GM12878 (cell line): ENCODE results near the gene SLC25A29. TPM values are rescaled to one million over a fixed set of nuclear protein-coding genes. Genes with fewer than 3 reads are reported as not detected.

ENCODE experiments used
- ATAC-seq: fragments of 200-7000 bp; cut with Tn5 transposase; 3 replicates; pipeline ENCODE4 v1.9.1; 2020; ENCODE audit warnings: mild to moderate bottlenecking, moderate library complexity
- BruUV-seq: library from RNA; stranded (reverse); fragments of 400-500 nt; replicated peaks from 2 replicates; lab custom pipeline; 2021; lab: Mats Ljungman, UMichigan
- CTCF ChIA-PET: fragments of 300-600 bp; sonication (Branson Sonifier 250); formaldehyde crosslinking; extraction: SDS; loops from one replicate; lab custom pipeline; 2021; ENCODE audit warnings: inconsistent platforms; lab: Yijun Ruan, JAX
- POLR2A ChIA-PET: fragments of 350-600 bp; formaldehyde crosslinking; extraction: SDS; loops from one replicate; lab custom pipeline; 2021; ENCODE audit warnings: inconsistent platforms; lab: Charles Lee
- RAD21 ChIA-PET: fragments of 300-600 bp; sonication (Branson Sonifier 250); formaldehyde crosslinking; loops from one replicate; lab custom pipeline; 2023; ENCODE audit warnings: antibody characterized with exemption; ENCODE audit not compliant: unreplicated experiment; lab: Charles Lee
- SMC1A ChIA-PET: fragments of 300-600 bp; sonication (Branson Sonifier 250); formaldehyde crosslinking; loops from one replicate; lab custom pipeline; 2023; ENCODE audit not compliant: unreplicated experiment, uncharacterized antibody; lab: Charles Lee
- DNase-seq: peaks from one replicate; pipeline ENCODE4 v3.0.0-alpha.2; 2011; ENCODE audit warnings: low read depth, low spot score
- FAIRE-seq: peaks from 3 replicates; lab custom pipeline; 2011; peaks lifted over from hg19 to GRCh38; lab: Jason Lieb, UNC
- H2AFZ ChIP-seq: 2 replicates; pipeline ENCODE4 v1.6.0; 2011; ENCODE audit warnings: low read depth, low read length, control low read depth; ENCODE audit not compliant: control insufficient read depth
- H3K27ac ChIP-seq: 2 replicates; pipeline ENCODE4 v1.5.1; 2011; ENCODE audit warnings: control low read depth; ENCODE audit not compliant: control insufficient read depth, insufficient read depth
- H3K27me3 ChIP-seq, 2 experiments: replicated peaks in 1 of 2; 2 replicates each; pipeline versions ENCODE4 v1.6.0 to v1.6.1; 2011; ENCODE audit warnings: low read length in 1 of 2; ENCODE audit not compliant: control insufficient read depth in 2 of 2, insufficient read depth in 2 of 2
- H3K36me3 ChIP-seq, 2 experiments: 2 replicates each; pipeline ENCODE4 v1.5.1; 2011; ENCODE audit warnings: low read length in 1 of 2; ENCODE audit not compliant: control insufficient read depth in 2 of 2, insufficient read depth in 2 of 2
- H3K4me1 ChIP-seq: 2 replicates; pipeline ENCODE4 v1.6.1; 2011; ENCODE audit warnings: mild to moderate bottlenecking, low read length, moderate library complexity, mixed read lengths; ENCODE audit not compliant: control insufficient read depth, insufficient read depth
- H3K4me2 ChIP-seq: 2 replicates; pipeline ENCODE4 v1.6.0; 2011; ENCODE audit warnings: control low read depth; ENCODE audit not compliant: control insufficient read depth, insufficient read depth
- H3K4me3 ChIP-seq: fragments of 200-600 bp; sonication (generic); 2 replicates; pipeline ENCODE4 v1.5.1; 2016
- H3K79me2 ChIP-seq: 2 replicates; pipeline ENCODE4 v1.6.0; 2011; ENCODE audit warnings: low read length; ENCODE audit not compliant: control insufficient read depth, insufficient read depth
- H3K9ac ChIP-seq: 2 replicates; pipeline ENCODE4 v1.8.0; 2011; ENCODE audit warnings: low read length, control low read depth, mixed read lengths; ENCODE audit not compliant: control insufficient read depth, insufficient read depth
- H3K9me3 ChIP-seq: replicated peaks from 3 replicates; pipeline ENCODE4 v1.5.1; 2011; ENCODE audit warnings: mild to moderate bottlenecking, low read length; ENCODE audit not compliant: control insufficient read depth, insufficient read depth
- H4K20me1 ChIP-seq: 2 replicates; pipeline ENCODE4 v1.6.0; 2011; ENCODE audit not compliant: control insufficient read depth, insufficient read depth
- CHD1 ChIP-seq: IDR thresholded peaks from 2 replicates; pipeline ENCODE4 v1.6.1; 2012; ENCODE audit warnings: low read depth, low read length, improper control_type of control experiment
- CHD2 ChIP-seq: IDR thresholded peaks from 2 replicates; pipeline ENCODE4 v1.6.1; 2011; ENCODE audit warnings: low read depth, low read length, improper control_type of control experiment, borderline replicate concordance
- MEF2A ChIP-seq: IDR thresholded peaks from 2 replicates; pipeline ENCODE4 v1.6.1; 2011; ENCODE audit warnings: low read depth, mild to moderate bottlenecking, low read length, moderate library complexity; ENCODE audit not compliant: insufficient read depth
- MYB ChIP-seq: fragments of 150-350 bp; IDR thresholded peaks from 2 replicates; pipeline ENCODE4 v1.6.1; 2014; ENCODE audit warnings: mild to moderate bottlenecking, low read depth, low read length, borderline replicate concordance
- NRF1 ChIP-seq: conservative IDR thresholded peaks from 2 replicates; pipeline ENCODE4 v1.6.1; 2011; ENCODE audit warnings: mild to moderate bottlenecking, low read depth, low read length, improper control_type of control experiment
- RCOR1 ChIP-seq: conservative IDR thresholded peaks from 2 replicates; pipeline ENCODE4 v1.6.1; 2012; ENCODE audit warnings: low read depth, low read length, improper control_type of control experiment
- SIN3A ChIP-seq: IDR thresholded peaks from 2 replicates; pipeline ENCODE4 v1.6.1; 2012; ENCODE audit warnings: low read depth, low read length, improper control_type of control experiment
- SMAD5 ChIP-seq: IDR thresholded peaks from 2 replicates; pipeline ENCODE4 v1.6.1; 2016; ENCODE audit warnings: antibody characterized with exemption, low read depth
- SUZ12 ChIP-seq: fragments of 200-600 bp; sonication (generic); IDR thresholded peaks from one replicate; pipeline ENCODE4 v1.6.1; 2018; ENCODE audit warnings: antibody characterized with exemption, mild to moderate bottlenecking; ENCODE audit not compliant: unreplicated experiment
- TCF12 ChIP-seq: IDR thresholded peaks from 2 replicates; pipeline ENCODE4 v1.6.1; 2011; ENCODE audit warnings: low read depth, mild to moderate bottlenecking, low read length
- ZNF622 ChIP-seq: fragments of 450-650 bp; IDR thresholded peaks from 2 replicates; pipeline ENCODE4 v1.6.1; 2017; ENCODE audit warnings: mild to moderate bottlenecking, inconsistent platforms
- WGBS: methylation state at CpG from one replicate; pipeline ENCODE4 v1.1.6; 2016; ENCODE audit warnings: low lambda C conversion rate; ENCODE audit not compliant: insufficient replicate concordance, insufficient coverage; ENCODE audit errors: missing lambda C conversion rate; 5-methylcytosine and 5-hydroxymethylcytosine counted together
- in situ Hi-C: fragments of 300-500 bp; cut with MboI; formaldehyde crosslinking; loops from 9 replicates; pipeline ENCODE4 v1.14.3; 2018; ENCODE audit warnings: mixed read lengths
- intact Hi-C: fragments of 100-400 bp; cut with micrococcal nuclease; formaldehyde crosslinking; loops from one replicate; pipeline ENCODE4 v1.14.2; 2022; ENCODE audit not compliant: unreplicated experiment
- polyA plus RNA-seq, 11 experiments: library from polyadenylated mRNA; depleted of rRNA in 4 of 11; unstranded in 6 of 11; stranded (reverse) in 5 of 11; fragments of >200 nt; fragmentation: Nextera tagmentation in 4 of 11; fragmentation: Illumina TruSeq in 1 of 11; extraction: Ambion mirVana in 4 of 11; extraction: Trizol in 1 of 11; gene quantifications; 1 replicate in 1 of 11; 2 replicates in 10 of 11; pipeline versions ENCODE4 v1.2.1 to v1.2.3, GENCODE V29; 2011 to 2016; ENCODE audit warnings: inconsistent platforms in 2 of 11, missing spikeins in 2 of 11, low read depth in 1 of 11
- total RNA-seq, 4 experiments: library from RNA; depleted of rRNA in 3 of 4; stranded (reverse); fragments of >200 nt in 3 of 4; fragmentation: Illumina TruSeq in 1 of 4; extraction: Trizol in 1 of 4; gene quantifications; 2 replicates each; pipeline versions ENCODE4 v1.2.1 to v1.2.3, GENCODE V29; 2013 to 2021

The SLC25A29 gene
- total and polyA plus RNA-seq, 10 of the 15 experiments (the other 5 are each of a cell fraction or from before 2014, with no cell fraction given) = 0.42 to 13.3 (median 4.0) TPM; not detected in 1

DNA sequence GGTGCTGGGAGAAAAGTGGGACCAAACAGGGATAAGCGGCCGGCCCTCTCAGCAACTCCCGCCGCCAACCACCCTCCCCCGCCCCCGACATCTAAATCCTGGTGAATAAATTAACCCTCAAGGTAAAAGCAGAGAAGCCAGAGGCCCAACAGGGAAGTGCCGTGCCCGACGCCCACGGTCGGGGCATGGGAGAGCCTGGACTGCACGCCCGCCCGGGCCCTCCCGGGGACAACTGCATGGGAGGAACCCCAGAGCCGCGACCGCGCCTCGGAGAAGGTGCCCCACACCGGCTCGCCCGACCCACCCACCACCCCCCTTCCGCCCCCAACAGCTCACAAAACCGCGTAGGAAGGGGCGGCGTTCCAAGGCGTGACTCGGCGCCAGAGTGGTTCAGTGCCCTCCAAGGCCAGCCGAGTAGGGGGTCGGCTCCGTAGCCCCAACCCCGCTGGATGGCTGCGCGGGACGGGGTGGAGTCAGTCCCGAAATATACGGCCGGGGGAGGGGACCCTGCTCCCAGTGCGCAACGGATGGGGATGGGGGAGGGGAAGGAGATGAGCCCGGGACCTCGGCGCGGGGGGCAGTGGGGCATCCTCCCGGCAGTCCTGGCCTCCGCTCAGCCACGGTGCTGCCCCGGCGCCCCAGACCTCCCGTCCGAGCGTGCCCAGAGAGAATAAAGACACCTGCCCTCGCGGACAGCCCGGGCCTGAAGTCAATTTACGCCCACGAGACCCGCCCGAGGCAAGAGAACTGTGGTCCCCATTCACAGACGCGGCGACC is 732 bp downstream of the SLC25A29 start:
- peak overlapping the region; percentile 85 for H3K4me3 ChIP-seq
- TF ChIP-seq CHD1 (no peak), TCF12 (no peak), RCOR1 (no peak), SUZ12 (peak; percentile 20), SMAD5 (no peak), ZNF622 (no peak), CHD2 (no peak), NRF1 (no peak), SIN3A (peak; percentile 19; the same call in 1 of the 2 replicates), MEF2A (no peak), MYB (no peak)
- H3K4me1 ChIP-seq = no peaks in the 10 kb centered on the region
- no peaks in the 10 kb centered on the region for H3K79me2 ChIP-seq
- H2AFZ ChIP-seq = peak overlapping the region; percentile 81
- POLR2A ChIA-PET = no interaction called here
- SMC1A ChIA-PET = interaction anchor here (0.9 to 3.4 kb wide), 2 partner anchors 27 to 72 kb away, joined by 3 to 18 read pairs; partner anchors contain the start of gene WDR25
- in situ Hi-C loops = no loop called here
- no TSS peak for BruUV-seq
- RAD21 ChIA-PET = interaction anchor here (1.3 to 4.1 kb wide), 2 partner anchors 70 to 72 kb away, joined by 7 to 25 read pairs; a partner anchor contains a TSS
- H3K9ac ChIP-seq = peak overlapping the region; percentile 27; the same call in 1 of the 2 replicates
- no peaks in the 10 kb centered on the region for H3K9me3 ChIP-seq
- FAIRE-seq = no peak
- no peaks in the 10 kb centered on the region for H3K36me3 ChIP-seq
- no peak for DNase-seq
- peak overlapping the region; percentile 97 for H3K4me2 ChIP-seq
- intact Hi-C loops = loop anchor here (1.0 kb wide), 1 partner anchor 71 kb away; the partner anchor contains the start of gene WDR25
- peaks cover 0 to 5% of the 10 kb centered on the region in 2 experiments; a peak in 1 of 4 replicates for H3K27me3 ChIP-seq
- ATAC-seq = peak; percentile 6; the same call in 2 of the 3 replicates
- H3K27ac ChIP-seq = no peak overlapping the region
- CTCF ChIA-PET = interaction anchor here (0.7 to 1.2 kb wide), 3 partner anchors 12 to 239 kb away, joined by 3 to 5 read pairs (median 3); no protein-coding TSS in a partner anchor
- H4K20me1 ChIP-seq = no peaks in the 10 kb centered on the region
- WGBS = 3% methylated on average over 57 of the region's 65 CpGs
